ACC112 (cell line): ENCODE results near the gene SEZ6L.

Source experiments
- H2AFZ ChIP-seq: fragments of 200-600 bp; sonication (generic); one replicate; pipeline ENCODE4 v1.6.0; 2017; ENCODE audit warnings: antibody characterized with exemption, low read length; ENCODE audit not compliant: unreplicated experiment
- H3K27ac ChIP-seq: fragments of 200-600 bp; sonication (generic); 2 replicates; pipeline ENCODE4 v1.5.1; 2014; ENCODE audit warnings: low read depth, mild to moderate bottlenecking, antibody characterized with exemption, low read length, moderate library complexity
- H3K27me3 ChIP-seq: fragments of 200-600 bp; sonication (generic); 2 replicates; pipeline ENCODE4 v1.6.1; 2014; ENCODE audit warnings: mild to moderate bottlenecking, antibody characterized with exemption, low read length, moderate library complexity, mixed read lengths; ENCODE audit not compliant: insufficient read depth
- H3K36me3 ChIP-seq: fragments of 200-600 bp; sonication (generic); 2 replicates; pipeline ENCODE4 v1.6.1; 2016; ENCODE audit warnings: mild to moderate bottlenecking, antibody characterized with exemption, low read length, moderate library complexity, mixed read lengths; ENCODE audit not compliant: insufficient read depth
- H3K4me1 ChIP-seq: fragments of 200-600 bp; sonication (generic); one replicate; pipeline ENCODE4 v1.6.1; 2016; ENCODE audit warnings: low read length, mixed read lengths; ENCODE audit not compliant: insufficient read depth, unreplicated experiment, control insufficient read depth
- H3K4me3 ChIP-seq: fragments of 200-600 bp; sonication (generic); 2 replicates; pipeline ENCODE4 v1.5.1; 2014; ENCODE audit warnings: mild to moderate bottlenecking, low read depth, low read length
- H3K79me2 ChIP-seq: fragments of 200-600 bp; sonication (generic); one replicate; pipeline ENCODE4 v1.6.0; 2016; ENCODE audit warnings: low read length; ENCODE audit not compliant: control insufficient read depth, unreplicated experiment, insufficient read depth

SEZ6L gene

DNA sequence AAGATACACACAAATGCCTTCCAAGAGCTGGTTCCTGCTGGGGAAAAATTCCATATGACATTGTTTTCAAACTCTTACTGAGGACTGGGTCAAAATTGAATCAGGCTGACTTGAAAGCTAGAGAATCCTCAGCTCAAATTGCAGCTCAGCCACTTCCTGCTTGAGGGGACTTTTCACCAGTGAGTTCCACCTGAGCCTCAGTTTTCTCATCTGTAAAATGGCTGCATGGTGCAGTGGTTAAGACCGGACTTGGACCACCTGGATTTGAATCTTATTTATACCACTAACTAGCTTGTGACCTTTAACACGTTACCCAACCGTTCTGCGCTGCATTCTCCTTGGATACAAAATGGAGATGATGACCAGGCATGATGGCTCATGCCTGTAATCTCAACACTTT is 189.9 kb downstream of the SEZ6L start:
- Histone ChIP-seq H3K36me3 (no peaks in the 10 kb centered on the region), H3K4me3 (no peak overlapping the region), H2AFZ (no peak overlapping the region), H3K27me3 (peaks cover 24% of the 10 kb centered on the region), H3K79me2 (no peaks in the 10 kb centered on the region), H3K4me1 (peaks cover 3% of the 10 kb centered on the region), H3K27ac (no peak overlapping the region)

- peaks cover 3% of the 10 kb centered on the region for H3K4me1 ChIP-seq
- no peaks in the 10 kb centered on the region for H3K36me3 ChIP-seq
- no peak overlapping the region for H3K27ac ChIP-seq
- H2AFZ ChIP-seq: peak overlapping the region; percentile 60
- peaks cover 24% of the 10 kb centered on the region for H3K27me3 ChIP-seq
- peak overlapping the region; percentile 71 for H3K4me3 ChIP-seq
- H3K79me2 ChIP-seq: no peaks in the 10 kb centered on the region
Measured at GRCh38 chr22:26360169-26360885, 191.1 kb downstream of the SEZ6L start.

DNA sequence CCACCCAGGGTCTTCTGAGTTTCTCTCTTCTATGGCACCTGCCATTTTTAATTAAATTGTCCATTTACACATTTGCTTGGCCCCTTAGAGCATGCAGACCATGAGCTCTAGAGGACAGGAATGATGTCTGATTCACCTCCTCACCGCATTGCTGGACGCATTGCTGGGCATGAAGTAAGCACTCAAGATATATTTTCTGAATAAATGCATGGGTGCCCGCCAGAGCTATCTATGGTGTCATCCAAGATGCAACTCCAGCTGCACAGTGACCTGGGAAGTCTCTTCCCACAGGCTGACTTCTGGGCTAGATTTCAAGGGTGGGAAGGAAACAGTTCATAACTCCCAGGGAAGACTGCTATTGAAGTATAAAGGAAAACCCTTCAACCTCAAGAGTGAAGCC is 193.2 kb downstream of the SEZ6L start:
- H3K27ac ChIP-seq: no peak overlapping the region
- H2AFZ ChIP-seq: no peak overlapping the region
- no peaks in the 10 kb centered on the region for H3K79me2 ChIP-seq
- peaks cover 3% of the 10 kb centered on the region for H3K4me1 ChIP-seq
- no peaks in the 10 kb centered on the region for H3K36me3 ChIP-seq
- no peak overlapping the region for H3K4me3 ChIP-seq
- peaks cover 24% of the 10 kb centered on the region for H3K27me3 ChIP-seq

DNA sequence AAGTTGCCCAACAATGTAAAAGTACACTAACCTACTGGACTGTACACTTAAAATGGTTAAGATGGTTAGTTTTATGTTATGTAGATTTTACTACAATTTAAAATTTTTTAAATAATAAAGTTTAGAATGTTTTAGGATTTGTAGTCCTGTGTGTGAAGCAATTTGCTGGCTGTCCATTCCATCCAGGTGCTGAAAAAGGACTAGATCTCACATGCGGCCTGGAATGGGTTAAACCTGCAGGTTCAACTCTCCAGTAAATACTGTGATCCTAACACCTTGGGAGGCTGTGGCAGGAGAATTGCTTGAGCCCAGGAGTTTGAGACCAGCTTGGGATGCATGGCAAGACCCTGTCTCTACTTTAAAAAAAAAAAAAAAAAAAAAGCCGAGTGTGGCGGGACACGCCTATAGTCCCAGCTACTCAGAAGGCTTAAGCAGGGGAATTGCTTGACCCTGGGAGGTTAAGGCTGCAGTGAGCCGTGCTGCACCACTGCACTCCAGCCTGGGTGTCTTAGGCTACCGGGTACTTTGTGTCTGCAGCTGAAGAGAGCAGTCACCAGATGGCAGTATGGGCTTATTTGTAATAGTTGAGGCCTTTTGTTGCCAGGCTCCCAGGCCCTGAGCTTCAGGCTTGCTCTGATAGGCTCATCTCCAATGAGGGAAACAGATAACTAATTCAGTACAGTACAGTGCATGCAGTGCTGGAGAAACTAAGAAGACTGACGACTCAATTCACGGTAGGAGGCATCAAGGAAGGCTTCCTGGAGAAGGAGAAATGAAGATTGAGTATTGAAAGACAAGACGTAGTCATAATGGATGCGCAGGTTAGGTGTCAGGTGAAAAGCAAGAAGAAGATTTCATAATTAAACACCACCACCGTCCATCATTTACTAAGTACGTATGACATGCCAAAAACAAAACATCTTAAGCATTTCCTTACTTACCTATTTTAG is 195.1 kb downstream of the SEZ6L start:
- Histone ChIP-seq H3K27me3 (peaks cover 24% of the 10 kb centered on the region), H3K4me1 (peaks cover 3% of the 10 kb centered on the region), H3K27ac (no peak overlapping the region), H3K79me2 (no peaks in the 10 kb centered on the region), H3K36me3 (no peaks in the 10 kb centered on the region), H3K4me3 (no peak overlapping the region), H2AFZ (no peak overlapping the region)

DNA sequence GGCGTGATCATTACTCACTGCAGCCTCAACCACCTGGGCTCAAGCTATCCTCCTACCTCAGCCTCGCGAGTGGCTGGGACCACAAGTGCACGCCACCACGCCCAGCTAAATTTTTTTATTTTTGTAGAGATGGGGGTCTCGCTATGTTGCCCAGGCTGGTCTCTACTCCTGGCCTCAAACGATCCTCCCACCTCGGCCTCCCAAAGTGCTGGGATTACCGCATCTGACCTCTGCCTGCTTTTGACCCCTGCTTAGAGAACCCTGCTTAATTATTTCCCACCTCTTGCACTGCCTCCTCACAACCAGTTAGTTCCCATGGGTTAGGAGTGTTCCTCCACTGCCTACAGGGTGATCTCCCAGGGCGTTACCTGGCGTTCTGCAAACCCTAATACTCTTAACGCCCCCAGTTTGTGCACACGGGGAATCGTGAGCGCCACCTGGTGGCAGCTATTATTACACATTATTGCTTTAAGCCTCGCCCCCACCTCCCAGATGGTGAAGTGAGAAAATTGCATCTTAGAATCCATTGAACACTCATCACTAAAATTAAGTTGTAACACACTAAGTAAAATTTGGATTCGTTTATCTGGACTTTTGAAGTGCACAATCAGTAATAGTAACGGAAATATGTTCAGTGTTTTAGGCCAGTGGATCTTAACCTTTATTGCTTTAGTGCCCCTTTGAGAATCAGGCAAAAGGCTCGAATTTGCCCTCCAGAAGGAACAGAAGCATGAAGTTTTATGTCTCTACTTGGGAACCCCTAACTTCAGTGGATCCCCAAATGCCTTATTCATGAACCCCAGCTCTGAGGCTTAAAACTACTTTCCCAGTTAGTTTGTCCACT is 198.4 kb downstream of the SEZ6L start:
- peaks cover 17% of the 10 kb centered on the region for H3K27me3 ChIP-seq
- H3K4me3 ChIP-seq: no peak overlapping the region
- no peaks in the 10 kb centered on the region for H3K36me3 ChIP-seq
- H3K79me2 ChIP-seq: no peaks in the 10 kb centered on the region
- no peaks in the 10 kb centered on the region for H3K4me1 ChIP-seq
- H2AFZ ChIP-seq: no peak overlapping the region
- no peak overlapping the region for H3K27ac ChIP-seq

DNA sequence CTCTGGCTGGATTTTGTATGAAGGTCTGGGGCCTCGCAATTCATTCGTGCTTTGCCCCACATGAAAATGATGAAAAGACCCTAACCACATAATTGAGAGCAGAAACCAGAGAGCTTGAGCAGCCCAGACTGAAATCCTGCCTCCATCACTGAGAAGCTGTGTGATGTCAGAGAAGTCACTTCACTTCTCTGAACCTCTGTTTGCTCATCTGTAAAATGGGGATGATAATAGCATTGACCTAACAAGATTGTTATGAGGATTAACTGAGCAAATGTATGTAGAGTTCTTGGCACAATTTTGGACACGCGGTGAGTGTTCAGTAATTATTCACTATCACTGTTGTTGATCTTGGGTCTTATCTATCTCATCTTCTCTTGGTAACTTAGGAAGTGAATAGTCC is 203.6 kb downstream of the SEZ6L start:
- H3K27me3 ChIP-seq: peaks cover 44% of the 10 kb centered on the region
- no peak overlapping the region for H3K27ac ChIP-seq
- H3K4me3 ChIP-seq: no peak overlapping the region
- H2AFZ ChIP-seq: no peak overlapping the region
- H3K79me2 ChIP-seq: no peaks in the 10 kb centered on the region
- H3K36me3 ChIP-seq: no peaks in the 10 kb centered on the region
- H3K4me1 ChIP-seq: no peaks in the 10 kb centered on the region

DNA sequence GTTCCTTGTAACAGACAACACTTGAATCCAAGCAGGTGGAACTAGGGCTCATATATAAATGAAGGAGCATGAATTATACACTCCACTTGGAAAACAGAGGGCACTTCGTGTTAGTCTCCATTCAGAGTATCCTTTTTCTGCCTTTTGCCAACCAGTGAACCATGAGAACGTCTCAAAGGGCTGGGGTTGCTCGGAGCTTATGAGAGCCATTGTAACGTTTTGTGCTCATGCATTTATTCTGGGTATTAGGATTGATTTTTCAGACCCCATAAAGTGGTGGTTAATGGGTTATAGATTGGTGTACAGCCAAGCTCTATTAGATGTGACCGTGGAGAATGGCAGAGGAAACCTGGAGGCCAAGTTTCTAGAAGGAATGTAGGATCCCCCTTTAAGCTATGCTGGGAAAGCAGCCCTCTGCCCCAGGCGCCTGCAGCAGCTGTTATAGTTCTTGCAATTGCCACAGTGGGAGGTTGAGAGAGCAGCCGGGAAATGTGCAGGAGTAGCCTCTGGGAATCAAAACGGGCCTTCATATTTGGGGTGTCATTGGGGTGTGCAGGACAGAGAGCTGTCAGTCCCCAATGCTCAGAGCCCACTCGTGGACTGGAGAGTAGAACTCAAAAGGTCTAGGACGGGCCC is 205.2 kb downstream of the SEZ6L start:
- Histone ChIP-seq H3K4me1 (no peaks in the 10 kb centered on the region), H2AFZ (no peak overlapping the region), H3K27ac (no peak overlapping the region), H3K79me2 (no peaks in the 10 kb centered on the region), H3K36me3 (no peaks in the 10 kb centered on the region), H3K27me3 (peaks cover 60% of the 10 kb centered on the region), H3K4me3 (no peak overlapping the region)

DNA sequence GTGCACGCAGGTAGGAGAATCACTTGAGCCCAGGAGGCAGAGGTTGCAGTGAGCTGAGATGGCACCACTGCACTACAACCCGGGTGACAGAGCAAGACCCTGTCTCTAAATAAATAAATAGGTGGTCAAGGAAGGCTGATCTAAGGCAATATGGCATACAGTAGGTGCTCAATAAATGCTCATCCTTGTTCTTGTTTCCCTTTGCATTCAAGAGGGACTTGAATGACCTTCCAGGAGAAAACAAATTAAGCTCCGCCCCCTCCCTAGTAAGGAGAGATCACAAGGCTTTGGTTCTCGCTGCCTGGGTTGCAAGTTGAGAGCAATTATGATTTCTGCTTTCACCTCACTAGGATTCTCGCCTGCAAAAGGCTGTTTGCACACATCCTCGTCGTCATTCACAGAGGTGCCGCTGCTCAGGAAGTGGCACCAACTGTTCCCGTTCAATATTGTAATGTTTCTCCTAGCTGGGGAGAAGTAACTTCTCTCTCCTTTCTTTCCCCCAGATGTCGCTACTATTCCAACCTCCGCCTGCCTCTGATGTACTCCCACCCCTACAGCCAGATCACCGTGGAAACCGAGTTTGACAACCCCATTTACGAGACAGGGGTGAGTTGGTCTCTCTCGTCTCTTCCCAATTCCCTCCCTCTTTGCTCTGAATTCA is 208.0 kb downstream of the SEZ6L start:
- Histone ChIP-seq H2AFZ (no peak overlapping the region), H3K27me3 (peaks cover 85% of the 10 kb centered on the region), H3K4me3 (no peak overlapping the region)

DNA sequence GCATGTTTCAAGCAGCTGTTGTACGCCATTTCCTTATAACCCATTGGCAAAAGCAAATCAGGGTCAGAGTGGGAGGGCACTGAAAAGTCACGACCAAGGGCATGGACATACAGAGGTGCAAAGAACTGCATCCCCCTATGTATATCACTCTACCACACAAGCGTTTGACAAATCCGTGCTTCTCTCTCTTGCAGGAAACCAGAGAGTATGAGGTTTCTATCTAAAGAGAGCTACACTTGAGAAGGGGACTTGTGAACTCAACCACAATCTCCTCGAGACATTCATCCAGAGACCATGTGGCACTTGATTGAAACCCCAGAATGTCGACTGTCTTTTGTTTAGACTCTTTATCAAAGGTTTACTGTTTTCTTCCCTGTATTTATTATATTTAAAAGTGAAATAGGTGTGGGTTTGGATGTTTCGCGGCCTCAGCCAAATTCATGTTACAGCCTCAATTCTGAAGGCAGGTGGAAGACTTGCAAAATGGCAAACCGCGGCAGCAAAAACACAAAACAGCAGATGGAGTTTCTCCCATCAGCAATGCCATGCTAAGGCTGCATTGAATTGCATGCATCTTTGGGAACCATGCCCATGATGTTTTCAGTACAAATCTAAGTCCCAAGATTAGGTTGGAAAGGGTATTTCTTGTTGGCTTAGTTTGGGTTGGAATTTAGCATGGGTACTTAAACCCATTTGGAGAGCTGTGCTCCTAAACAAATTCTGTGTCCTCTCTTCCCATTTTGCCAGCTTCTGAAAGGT is 211.0 kb downstream of the SEZ6L start:
- H3K4me1 ChIP-seq: no peaks in the 10 kb centered on the region
- H2AFZ ChIP-seq: no peak overlapping the region
- no peaks in the 10 kb centered on the region for H3K79me2 ChIP-seq
- no peaks in the 10 kb centered on the region for H3K36me3 ChIP-seq
- peaks cover 81% of the 10 kb centered on the region for H3K27me3 ChIP-seq
- H3K4me3 ChIP-seq: no peak overlapping the region
- no peak overlapping the region for H3K27ac ChIP-seq

More for the DNA sequence above, 208.0 kb downstream of the SEZ6L start:
- H3K36me3 ChIP-seq: no peaks in the 10 kb centered on the region
- H3K79me2 ChIP-seq: no peaks in the 10 kb centered on the region
- H3K4me1 ChIP-seq: no peaks in the 10 kb centered on the region
- H3K27ac ChIP-seq: no peak overlapping the region
